HG03432 (cell line): ENCODE results near the gene APBB2.

Experiments
- ATAC-seq: cut with Tn5 transposase; IDR thresholded peaks from one replicate; pipeline ENCODE4 v1.9.1; 2021; ENCODE audit warnings: mild to moderate bottlenecking, moderate library complexity; ENCODE audit not compliant: unreplicated experiment

The APBB2 gene

GRCh38 chr4:41142376-41143310 is 71.7 kb downstream of the APBB2 start:
- ATAC-seq: no peak

DNA sequence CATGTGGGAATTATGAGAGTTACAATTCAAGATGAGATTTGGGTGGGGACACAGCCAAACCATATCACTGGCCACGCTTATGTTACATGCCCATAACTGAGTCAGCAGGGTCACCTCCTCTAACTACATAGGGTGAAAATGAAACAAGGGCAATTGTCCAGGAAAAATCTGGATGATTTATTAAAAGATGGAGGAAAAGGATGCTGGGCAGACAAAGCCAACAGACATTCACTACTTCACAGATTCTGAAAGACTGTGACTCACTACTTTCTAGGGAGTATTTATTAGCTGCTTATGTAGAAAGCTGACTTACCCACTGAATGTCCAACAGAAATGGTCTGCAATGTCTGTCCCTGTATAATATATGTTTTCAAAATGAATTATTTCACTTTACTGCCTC is 72.4 kb downstream of the APBB2 start:
- no peak for ATAC-seq

DNA sequence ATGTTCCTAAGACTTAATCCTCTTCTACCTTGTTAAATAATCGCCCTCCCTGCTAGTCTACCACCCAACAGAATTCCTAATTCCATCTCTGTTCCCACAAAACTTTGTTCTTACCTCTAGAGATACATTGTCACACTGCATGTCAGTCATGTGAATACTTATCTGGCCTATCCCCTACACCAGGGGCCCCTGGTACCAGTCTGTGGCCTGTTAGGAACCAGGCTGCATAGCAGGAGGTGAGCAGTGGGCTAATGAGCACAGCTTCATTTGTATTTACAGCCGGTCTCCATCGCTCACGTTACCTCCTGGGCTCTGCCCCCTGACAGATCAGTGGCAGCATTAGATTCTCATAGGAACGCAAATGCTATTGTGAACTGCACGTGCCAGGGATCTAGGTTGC is 73.9 kb downstream of the APBB2 start:
- ATAC-seq: no peak

GRCh38 chr4:41137879-41138278 is 76.5 kb downstream of the APBB2 start:
- ATAC-seq: no peak

GRCh38 chr4:41136456-41136855 is 77.9 kb downstream of the APBB2 start:
- no peak for ATAC-seq

DNA sequence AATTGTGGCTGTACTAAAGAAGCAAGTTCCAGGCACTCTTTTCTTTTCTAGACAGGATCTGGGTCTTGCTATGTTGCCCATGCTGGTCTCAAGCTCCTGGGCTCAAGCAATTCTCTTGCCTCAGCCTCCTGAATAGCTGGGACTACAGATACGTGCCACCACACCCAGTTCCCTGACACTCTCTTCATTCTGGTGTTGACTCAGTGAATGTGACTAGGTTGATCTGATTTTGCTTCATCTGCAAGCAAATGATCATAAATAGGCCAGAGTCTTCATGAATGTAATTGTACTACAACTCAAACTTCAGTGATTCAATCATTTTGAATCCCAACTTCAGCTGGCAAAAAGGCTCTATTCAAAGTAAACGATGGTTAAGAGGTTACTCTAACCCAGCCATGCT is 78.5 kb downstream of the APBB2 start:
- no peak for ATAC-seq

DNA sequence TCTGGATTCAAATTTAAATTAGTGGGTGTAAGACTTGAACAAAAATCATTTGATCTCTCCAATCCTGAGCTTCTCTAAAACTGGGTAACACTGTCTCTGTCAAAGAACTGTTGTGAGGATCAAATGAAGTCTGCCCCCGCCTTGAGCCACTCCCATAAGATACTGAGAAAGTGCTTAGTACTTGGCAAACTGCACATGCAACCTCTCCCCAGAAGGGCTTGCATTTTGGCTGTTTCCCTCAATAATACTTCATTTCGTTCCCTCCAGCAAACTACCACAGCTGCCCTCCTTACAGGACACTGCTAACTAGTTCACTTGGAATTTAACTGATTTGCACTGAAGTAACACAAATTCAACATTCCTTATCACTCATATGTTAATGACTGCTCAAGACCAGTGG is 79.8 kb downstream of the APBB2 start:
- no peak for ATAC-seq

- ATAC-seq: no peak
Observed at GRCh38 chr4:41133454-41134018, 80.8 kb downstream of the APBB2 start.

DNA sequence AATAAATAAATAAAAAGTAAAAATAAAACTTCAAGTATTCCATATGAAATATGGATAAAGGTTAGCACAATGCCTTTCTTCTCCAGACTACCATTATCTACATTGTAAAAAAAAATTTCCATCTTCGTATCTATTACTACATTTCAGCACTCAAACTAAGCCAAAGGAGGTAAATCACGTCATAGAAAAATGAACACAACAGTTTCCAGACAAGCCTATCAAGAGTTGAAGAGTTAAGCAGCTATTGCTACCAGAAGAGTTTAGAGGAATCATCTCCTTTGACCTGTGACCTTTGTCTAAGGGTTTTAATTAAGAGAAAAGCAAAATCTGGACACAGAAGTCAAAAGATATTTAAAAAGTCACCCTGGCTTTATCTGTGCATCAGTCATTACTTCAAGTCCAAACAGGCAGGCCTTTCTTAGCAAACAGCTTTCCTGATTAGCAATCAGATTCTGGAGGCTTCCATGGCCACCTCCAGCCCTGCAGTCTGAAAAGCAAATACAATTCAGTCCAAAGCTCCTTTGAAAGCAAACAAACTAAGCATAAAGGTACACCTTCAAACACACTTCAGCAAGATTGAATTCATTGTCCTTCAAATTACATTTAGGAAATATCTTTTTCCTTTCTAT is 82.2 kb downstream of the APBB2 start:
- ATAC-seq: no peak

DNA sequence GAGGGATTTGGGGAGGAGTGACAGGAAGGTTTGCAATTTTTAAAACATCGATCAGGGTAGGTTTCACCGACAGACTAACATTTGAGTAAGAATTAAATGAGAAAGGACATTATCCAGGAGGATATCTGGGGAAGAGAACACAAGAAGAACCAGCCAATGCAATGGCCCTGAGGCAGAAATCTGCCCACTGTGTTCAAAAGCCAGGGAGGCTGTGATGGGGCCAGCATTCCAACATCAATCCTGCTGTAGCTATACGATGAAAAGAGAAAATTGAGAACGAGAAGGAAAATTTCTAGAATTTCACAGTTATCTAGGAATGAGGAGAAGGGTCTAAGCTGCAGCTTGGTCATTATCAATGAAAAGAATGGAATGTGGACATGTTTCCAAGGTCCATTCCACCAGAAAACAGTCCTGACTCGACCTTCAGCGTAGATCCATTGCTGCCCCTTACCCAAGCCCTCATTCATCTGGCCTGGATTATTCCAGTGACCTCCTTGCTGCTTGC is 84.4 kb downstream of the APBB2 start:
- ATAC-seq: no peak

- ATAC-seq: no peak
Observed at GRCh38 chr4:41129128-41129754, 85.1 kb downstream of the APBB2 start.

DNA sequence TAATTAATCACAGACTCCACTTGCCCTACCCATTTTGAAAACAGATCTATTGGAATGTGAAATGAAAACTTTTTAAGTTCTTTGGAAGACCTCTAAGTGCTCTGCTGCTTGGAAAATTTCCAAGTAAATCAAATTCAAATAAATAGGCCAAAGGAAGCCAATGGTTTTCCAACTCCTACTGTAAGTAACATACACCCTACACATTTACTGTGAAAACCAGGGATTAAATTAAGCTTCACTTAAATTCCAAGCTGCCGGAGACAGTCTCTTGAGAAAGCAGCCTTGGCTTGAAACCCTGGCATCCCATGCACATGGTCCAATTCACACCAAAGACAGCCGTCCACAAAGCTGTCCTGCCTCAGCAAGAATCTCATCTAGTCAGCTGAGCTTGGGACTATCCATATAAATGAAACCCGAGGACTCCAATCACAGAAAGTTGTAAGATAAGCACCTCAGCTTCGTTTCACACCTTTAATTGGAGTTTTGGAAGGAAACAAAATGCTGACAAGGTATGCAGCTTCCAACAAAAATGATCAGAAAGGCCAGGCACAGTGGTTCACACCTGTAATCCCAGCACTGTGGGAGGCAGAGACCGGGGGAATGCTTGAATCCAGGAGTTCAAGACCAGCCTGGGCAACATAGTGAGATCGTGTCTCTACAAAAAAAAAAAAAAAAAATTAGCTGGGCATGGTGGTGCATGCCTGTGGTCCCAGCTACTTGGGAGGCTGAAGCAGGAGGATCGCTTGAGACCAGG is 88.6 kb downstream of the APBB2 start:
- no peak for ATAC-seq

GRCh38 chr4:41124916-41125548 is 89.3 kb downstream of the APBB2 start:
- no peak for ATAC-seq

- no peak for ATAC-seq
Observed at GRCh38 chr4:41122775-41123174, 91.6 kb downstream of the APBB2 start.

DNA sequence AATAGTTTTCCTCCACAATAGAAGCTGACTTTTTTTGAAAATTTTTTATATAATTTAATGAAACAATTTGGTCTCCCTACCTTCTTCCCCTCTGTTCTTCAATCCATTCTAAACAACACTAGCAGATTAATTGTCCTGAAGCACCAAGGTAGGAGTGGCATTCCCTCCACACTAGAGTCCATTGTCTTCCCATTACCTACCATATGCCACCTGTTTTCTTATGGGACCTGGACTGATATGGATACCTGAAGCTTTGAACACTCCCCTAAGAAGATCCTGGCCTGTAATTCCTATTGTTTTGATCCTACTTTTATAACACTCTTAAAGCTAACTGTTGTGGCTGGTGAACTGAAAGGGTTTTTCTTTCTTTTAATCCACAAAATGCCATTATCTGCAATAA is 92.0 kb downstream of the APBB2 start:
- ATAC-seq: no peak

DNA sequence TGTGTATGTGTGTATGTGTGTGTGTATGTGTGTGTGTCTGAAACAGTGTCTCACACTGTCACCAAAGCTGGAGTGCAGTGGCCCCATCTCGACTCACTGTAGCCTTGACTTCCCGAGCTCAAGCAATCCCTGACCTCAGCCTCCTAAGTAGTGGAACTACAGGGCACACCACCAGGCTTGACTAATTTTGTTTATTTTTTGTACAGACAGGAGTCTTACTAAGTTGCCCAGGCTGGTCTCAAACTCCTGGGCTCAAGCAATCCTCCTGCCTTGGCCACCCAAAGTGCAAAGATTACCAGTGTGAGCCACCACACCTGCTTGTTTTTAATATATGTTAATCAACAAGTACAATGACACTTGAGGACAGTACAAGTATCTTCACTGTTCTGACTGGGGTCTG is 92.4 kb downstream of the APBB2 start:
- ATAC-seq: no peak

GRCh38 chr4:41120297-41121217 is 93.8 kb downstream of the APBB2 start:
- no peak for ATAC-seq

GRCh38 chr4:41119867-41120295 is 94.5 kb downstream of the APBB2 start:
- no peak for ATAC-seq

DNA sequence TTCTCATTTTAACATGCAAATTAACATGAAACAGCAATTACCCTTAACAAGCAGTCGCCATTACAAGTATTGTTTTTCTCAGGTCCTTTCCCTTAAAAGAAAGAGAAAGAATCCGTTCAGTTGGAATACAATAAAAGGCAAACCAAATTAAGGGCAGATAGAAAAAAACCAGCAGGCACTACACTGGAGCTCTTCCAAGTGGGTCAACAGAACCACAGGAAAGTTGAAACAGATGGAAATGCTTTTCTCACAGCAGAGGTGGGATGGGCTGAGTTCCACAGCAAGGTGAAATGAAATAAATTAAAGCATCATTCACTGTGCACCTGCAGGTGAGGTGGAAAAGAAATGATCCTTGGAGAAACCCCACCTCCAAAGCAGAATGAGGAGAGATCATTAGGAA is 102.6 kb downstream of the APBB2 start:
- no peak for ATAC-seq
